Calu3 (cell line): Measurements from ENCODE around the gene PCDHGB4. TPM values are rescaled to one million over a fixed set of nuclear protein-coding genes. Genes with fewer than 3 reads are reported as not detected.
"Not testable (repeated sequence)": the region's sequence is repeated elsewhere in the genome, so short reads cannot be mapped to it uniquely, and the experiment has no call there.

Source experiments
- BruUV-seq: library from RNA; stranded (reverse); fragments of 400-500 nt; replicated peaks from 2 replicates; lab custom pipeline; 2021; lab: Mats Ljungman, UMichigan
- CTCF ChIA-PET: fragments of 300-600 bp; sonication (Branson Sonifier 250); formaldehyde crosslinking; loops from one replicate; lab custom pipeline; 2022; ENCODE audit warnings: antibody characterized with exemption; lab: Charles Lee
- DNase-seq: peaks from one replicate; pipeline ENCODE4 v3.0.0; 2022
- H3K27ac Mint-ChIP-seq: one replicate; pipeline ENCODE4 v1.8.0; 2022; ENCODE audit warnings: mixed read lengths; ENCODE audit not compliant: unreplicated experiment
- H3K27me3 Mint-ChIP-seq: one replicate; pipeline ENCODE4 v1.8.0; 2022; ENCODE audit warnings: mixed read lengths; ENCODE audit not compliant: unreplicated experiment
- H3K36me3 Mint-ChIP-seq: one replicate; pipeline ENCODE4 v1.8.0; 2022; ENCODE audit warnings: mild to moderate bottlenecking, moderate library complexity, mixed read lengths; ENCODE audit not compliant: insufficient read depth, unreplicated experiment
- H3K4me1 Mint-ChIP-seq: one replicate; pipeline ENCODE4 v1.8.0; 2022; ENCODE audit warnings: mild to moderate bottlenecking, low read depth, mixed read lengths; ENCODE audit not compliant: unreplicated experiment
- H3K4me3 Mint-ChIP-seq: one replicate; pipeline ENCODE4 v1.8.0; 2022; ENCODE audit warnings: mild to moderate bottlenecking, low read depth, moderate library complexity, mixed read lengths; ENCODE audit not compliant: unreplicated experiment
- H3K9me3 Mint-ChIP-seq: one replicate; pipeline ENCODE4 v1.8.0; 2022; ENCODE audit warnings: low read depth, mixed read lengths; ENCODE audit not compliant: unreplicated experiment
- intact Hi-C: fragments of 100-400 bp; cut with micrococcal nuclease; formaldehyde crosslinking; loops from one replicate; pipeline ENCODE4 v1.10.0; 2022; ENCODE audit not compliant: unreplicated experiment
- total RNA-seq: library from RNA; stranded (reverse); gene quantifications from 2 replicates; pipeline ENCODE4 v1.2.3, GENCODE V29; 2022
- TF ChIP-seq, protein P1 (sequence below): fragments of 200-600 bp; IDR thresholded peaks from one replicate; pipeline ENCODE4 v1.8.0; 2022; ENCODE audit warnings: antibody characterized with exemption; ENCODE audit not compliant: unreplicated experiment

PCDHGB4 gene
- total RNA-seq, 1 experiment from 2014 or later: 8.2 TPM

DNA sequence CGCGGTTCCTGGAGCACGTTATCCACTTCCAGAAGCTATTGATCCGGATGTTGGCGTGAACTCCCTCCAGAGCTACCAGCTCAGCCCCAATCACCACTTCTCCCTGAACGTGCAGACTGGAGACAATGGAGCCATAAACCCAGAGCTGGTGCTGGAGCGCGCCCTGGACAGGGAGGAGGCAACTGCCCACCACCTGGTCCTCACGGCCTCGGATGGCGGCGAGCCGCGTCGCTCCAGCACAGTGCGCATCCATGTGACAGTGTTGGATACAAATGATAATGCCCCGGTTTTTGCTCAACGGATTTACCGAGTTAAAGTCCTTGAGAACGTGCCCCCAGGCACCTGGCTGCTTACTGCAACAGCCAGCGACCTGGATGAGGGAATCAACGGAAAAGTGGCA, 15.9 kb downstream of the PCDHGB4 start:
- no peak for DNase-seq
- Mint-ChIP-seq H3K9me3 (peaks cover 11% of the 10 kb centered on the region), H3K4me1 (peaks cover 22% of the 10 kb centered on the region), H3K27me3 (no peaks in the 10 kb centered on the region), H3K4me3 (peak overlapping the region; percentile 95), H3K27ac (no peak overlapping the region), H3K36me3 (peaks cover 38% of the 10 kb centered on the region)
- intact Hi-C loops: loop anchor here (2.0 to 5.0 kb wide), 2 partner anchors 74 to 181 kb away; partner anchors contain the start of genes PCDHB14 and PCDHGC3
- CTCF ChIA-PET: interaction anchor here (1.0 to 1.9 kb wide), 9 partner anchors 72 to 617 kb away, joined by 3 to 22 read pairs (median 5); partner anchors contain the start of genes PCDHA1 and PCDHGC3
- no TSS peak for BruUV-seq
- TF ChIP-seq, protein P1, sequence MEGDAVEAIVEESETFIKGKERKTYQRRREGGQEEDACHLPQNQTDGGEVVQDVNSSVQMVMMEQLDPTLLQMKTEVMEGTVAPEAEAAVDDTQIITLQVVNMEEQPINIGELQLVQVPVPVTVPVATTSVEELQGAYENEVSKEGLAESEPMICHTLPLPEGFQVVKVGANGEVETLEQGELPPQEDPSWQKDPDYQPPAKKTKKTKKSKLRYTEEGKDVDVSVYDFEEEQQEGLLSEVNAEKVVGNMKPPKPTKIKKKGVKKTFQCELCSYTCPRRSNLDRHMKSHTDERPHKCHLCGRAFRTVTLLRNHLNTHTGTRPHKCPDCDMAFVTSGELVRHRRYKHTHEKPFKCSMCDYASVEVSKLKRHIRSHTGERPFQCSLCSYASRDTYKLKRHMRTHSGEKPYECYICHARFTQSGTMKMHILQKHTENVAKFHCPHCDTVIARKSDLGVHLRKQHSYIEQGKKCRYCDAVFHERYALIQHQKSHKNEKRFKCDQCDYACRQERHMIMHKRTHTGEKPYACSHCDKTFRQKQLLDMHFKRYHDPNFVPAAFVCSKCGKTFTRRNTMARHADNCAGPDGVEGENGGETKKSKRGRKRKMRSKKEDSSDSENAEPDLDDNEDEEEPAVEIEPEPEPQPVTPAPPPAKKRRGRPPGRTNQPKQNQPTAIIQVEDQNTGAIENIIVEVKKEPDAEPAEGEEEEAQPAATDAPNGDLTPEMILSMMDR: no peak

DNA sequence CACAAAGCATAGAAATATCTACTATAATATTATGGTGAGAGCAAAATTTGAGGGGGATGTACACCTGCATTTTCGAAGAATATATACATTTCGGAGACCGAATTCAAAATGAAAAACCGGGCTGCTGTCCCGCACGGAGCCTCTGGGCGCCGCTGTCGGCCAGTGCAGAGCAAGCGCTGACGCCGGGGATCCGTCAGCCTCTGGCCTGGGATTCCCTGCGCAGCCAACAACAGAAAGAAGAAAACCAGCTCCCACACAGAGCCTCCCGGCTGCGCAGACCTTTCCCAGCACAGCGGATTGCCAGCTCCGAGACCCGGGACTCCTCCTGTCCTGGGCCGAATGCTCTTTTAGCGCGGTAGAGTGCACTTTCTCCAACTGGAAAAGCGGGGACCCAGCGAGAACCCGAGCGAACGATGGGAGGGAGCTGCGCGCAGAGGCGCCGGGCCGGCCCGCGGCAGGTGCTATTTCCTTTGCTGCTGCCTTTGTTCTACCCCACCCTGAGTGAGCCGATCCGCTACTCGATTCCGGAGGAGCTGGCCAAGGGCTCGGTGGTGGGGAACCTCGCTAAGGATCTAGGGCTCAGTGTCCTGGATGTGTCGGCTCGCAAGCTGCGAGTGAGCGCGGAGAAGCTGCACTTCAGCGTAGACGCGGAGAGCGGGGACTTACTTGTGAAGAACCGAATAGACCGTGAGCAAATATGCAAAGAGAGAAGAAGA, 20.4 kb downstream of the PCDHGB4 start, which contains the start of gene PCDHGB6:
Gene PCDHGB6 (plus strand): TSS at position 232 of the 716 bp plus-strand sequence. CDS start 182 bp downstream, at position 414.
- CTCF ChIA-PET: interaction anchor here (0.8 to 2.9 kb wide), 10 partner anchors 10 to 211 kb away, joined by 3 to 20 read pairs (median 7); partner anchors contain the start of genes DIAPH1, PCDHB14, PCDHGB7 and PCDHGC3
- Mint-ChIP-seq H3K4me3 (peak within 1 kb of the TSS; percentile 75), H3K4me1 (peaks cover 38% of the 10 kb centered on the region), H3K27ac (peak within 1 kb of the TSS; percentile 57), H3K9me3 (peaks cover 14% of the 10 kb centered on the region), H3K36me3 (peaks cover 34% of the 10 kb centered on the region)
- DNase-seq: peak; percentile 79
- H3K27me3 Mint-ChIP-seq, BruUV-seq, intact Hi-C loops: not testable (repeated sequence)
- TF ChIP-seq, protein P1: peak; percentile 71

DNA sequence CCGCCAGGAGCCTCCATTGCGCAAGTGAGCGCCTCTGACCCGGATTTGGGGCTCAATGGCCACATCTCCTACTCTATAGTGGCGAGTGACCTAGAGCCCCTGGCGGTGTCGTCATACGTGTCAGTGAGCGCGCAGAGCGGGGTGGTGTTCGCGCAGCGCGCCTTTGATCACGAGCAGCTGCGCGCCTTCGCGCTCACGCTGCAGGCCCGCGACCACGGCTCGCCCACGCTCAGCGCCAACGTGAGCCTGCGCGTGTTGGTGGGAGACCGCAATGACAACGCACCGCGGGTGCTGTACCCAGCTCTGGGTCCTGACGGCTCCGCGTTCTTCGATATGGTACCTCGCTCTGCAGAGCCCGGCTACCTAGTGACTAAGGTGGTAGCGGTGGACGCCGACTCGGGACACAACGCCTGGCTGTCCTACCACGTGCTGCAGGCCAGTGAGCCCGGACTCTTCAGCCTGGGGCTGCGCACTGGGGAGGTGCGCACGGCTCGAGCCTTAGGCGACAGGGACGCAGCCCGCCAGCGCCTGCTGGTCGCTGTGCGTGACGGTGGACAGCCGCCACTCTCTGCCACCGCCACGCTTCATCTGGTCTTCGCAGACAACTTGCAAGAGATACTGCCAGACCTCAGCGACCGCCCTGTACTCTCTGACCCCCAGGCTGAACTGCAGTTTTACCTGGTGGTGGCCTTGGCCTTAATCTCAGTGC, 22.3 kb downstream of the PCDHGB4 start:
- H3K36me3 Mint-ChIP-seq: peaks cover 28% of the 10 kb centered on the region
- no peak overlapping the region for H3K27ac Mint-ChIP-seq
- no peaks in the 10 kb centered on the region for H3K27me3 Mint-ChIP-seq
- no peak for DNase-seq
- peaks cover 37% of the 10 kb centered on the region for H3K4me1 Mint-ChIP-seq
- H3K9me3 Mint-ChIP-seq: peaks cover 22% of the 10 kb centered on the region
- BruUV-seq: no TSS peak
- H3K4me3 Mint-ChIP-seq: peak overlapping the region; percentile 6
- CTCF ChIA-PET: no interaction called here
- TF ChIP-seq, protein P1: no peak
- intact Hi-C loops: no loop called here

DNA sequence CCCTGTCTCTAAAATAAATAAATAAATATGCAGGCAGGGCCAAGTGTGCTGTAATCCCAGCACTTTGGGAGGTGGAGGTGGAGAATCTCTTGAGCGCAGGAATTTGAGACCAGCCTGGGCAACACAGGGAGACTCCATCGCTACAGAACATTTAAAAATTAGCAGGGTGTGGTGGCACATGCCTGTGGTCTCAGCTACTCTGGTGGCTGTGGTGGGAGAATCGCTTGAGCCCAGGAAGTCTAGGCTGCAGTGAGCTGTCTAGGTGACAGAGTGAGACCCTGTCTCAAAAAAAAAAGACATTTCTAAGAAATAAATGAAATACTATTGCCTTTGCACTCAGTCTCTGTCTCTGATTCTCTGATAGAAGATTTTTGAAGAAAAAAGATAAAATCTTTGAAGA, 24.1 kb downstream of the PCDHGB4 start:
- intact Hi-C loops: no loop called here
- Mint-ChIP-seq H3K4me1 (peaks cover 21% of the 10 kb centered on the region), H3K36me3 (peaks cover 27% of the 10 kb centered on the region), H3K27me3 (no peaks in the 10 kb centered on the region), H3K27ac (no peak overlapping the region), H3K4me3 (no peak overlapping the region), H3K9me3 (peaks cover 16% of the 10 kb centered on the region)
- no peak for DNase-seq
- CTCF ChIA-PET: no interaction called here
- BruUV-seq: no TSS peak
- TF ChIP-seq, protein P1: no peak
